Measurements from ENCODE around the gene NFU1.

DNA sequence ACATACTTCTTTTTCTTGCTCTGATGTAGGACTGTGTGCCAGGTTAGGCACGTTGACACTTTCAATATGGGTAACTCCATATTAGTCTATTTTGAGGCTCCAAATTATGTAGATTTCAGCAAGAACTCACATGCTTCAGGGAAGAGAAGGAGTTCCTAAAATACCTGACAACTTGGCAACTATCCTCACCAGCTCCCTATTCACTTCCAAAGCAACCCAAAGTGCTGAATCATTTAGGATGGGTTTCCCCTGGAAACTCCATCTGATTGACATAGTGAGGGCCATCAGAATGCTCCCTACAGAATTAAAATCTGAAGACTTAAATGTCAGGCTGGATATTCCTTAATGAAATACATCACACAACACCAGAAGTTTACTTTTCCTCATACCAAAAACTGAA, 32.5 kb upstream of the NFU1 start:
- TF ChIP-seq POLR2AphosphoS5 (IDR thresholded peaks at IDR 0.05; ENCODE audit: low read depth, low read length) (no peak), SIN3A (IDR thresholded peaks at IDR 0.05; ENCODE audit: borderline replicate concordance, insufficient read depth, low read length) (no peak)
- TF ChIP-seq, protein P1, sequence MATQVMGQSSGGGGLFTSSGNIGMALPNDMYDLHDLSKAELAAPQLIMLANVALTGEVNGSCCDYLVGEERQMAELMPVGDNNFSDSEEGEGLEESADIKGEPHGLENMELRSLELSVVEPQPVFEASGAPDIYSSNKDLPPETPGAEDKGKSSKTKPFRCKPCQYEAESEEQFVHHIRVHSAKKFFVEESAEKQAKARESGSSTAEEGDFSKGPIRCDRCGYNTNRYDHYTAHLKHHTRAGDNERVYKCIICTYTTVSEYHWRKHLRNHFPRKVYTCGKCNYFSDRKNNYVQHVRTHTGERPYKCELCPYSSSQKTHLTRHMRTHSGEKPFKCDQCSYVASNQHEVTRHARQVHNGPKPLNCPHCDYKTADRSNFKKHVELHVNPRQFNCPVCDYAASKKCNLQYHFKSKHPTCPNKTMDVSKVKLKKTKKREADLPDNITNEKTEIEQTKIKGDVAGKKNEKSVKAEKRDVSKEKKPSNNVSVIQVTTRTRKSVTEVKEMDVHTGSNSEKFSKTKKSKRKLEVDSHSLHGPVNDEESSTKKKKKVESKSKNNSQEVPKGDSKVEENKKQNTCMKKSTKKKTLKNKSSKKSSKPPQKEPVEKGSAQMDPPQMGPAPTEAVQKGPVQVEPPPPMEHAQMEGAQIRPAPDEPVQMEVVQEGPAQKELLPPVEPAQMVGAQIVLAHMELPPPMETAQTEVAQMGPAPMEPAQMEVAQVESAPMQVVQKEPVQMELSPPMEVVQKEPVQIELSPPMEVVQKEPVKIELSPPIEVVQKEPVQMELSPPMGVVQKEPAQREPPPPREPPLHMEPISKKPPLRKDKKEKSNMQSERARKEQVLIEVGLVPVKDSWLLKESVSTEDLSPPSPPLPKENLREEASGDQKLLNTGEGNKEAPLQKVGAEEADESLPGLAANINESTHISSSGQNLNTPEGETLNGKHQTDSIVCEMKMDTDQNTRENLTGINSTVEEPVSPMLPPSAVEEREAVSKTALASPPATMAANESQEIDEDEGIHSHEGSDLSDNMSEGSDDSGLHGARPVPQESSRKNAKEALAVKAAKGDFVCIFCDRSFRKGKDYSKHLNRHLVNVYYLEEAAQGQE (IDR thresholded peaks at IDR 0.05; ENCODE audit: insufficient read depth in 1 of 2, low read depth in 2 of 2, low read length in 2 of 2) = no peak

Data from PFSK-1 (cell line).